ENCODE results near the gene RASGRF1.
"Not testable (repeated sequence)": the region's sequence is repeated elsewhere in the genome, so short reads cannot be mapped to it uniquely, and the experiment has no call there.

RASGRF1 gene

GRCh38 chr15:78928616-78929093 lies 161.9 kb downstream of the RASGRF1 start:
- no peak for DNase-seq

- not testable (repeated sequence) for DNase-seq
Measured at GRCh38 chr15:78928176-78928575, 162.4 kb downstream of the RASGRF1 start.

GRCh38 chr15:78927077-78927790 lies 163.3 kb downstream of the RASGRF1 start:
- no peak for DNase-seq

- no peak for DNase-seq
Measured at GRCh38 chr15:78925956-78926743, 164.4 kb downstream of the RASGRF1 start.

GRCh38 chr15:78925076-78925624 lies 165.4 kb downstream of the RASGRF1 start:
- no peak for DNase-seq

GRCh38 chr15:78923480-78924360 lies 166.9 kb downstream of the RASGRF1 start:
- no peak for DNase-seq

- no peak for DNase-seq
Measured at GRCh38 chr15:78923015-78923414, 167.6 kb downstream of the RASGRF1 start.

GRCh38 chr15:78922527-78922926 lies 168.1 kb downstream of the RASGRF1 start:
- no peak for DNase-seq

- no peak for DNase-seq
Measured at GRCh38 chr15:78921940-78922339, 168.6 kb downstream of the RASGRF1 start.

GRCh38 chr15:78921517-78921916 lies 169.1 kb downstream of the RASGRF1 start:
- no peak for DNase-seq

GRCh38 chr15:78917888-78918287 lies 172.7 kb downstream of the RASGRF1 start:
- DNase-seq, result no peak

GRCh38 chr15:78916088-78916487 lies 174.5 kb downstream of the RASGRF1 start:
- DNase-seq, result no peak

- no peak for DNase-seq
Measured at GRCh38 chr15:78915341-78916087, 175.1 kb downstream of the RASGRF1 start.

GRCh38 chr15:78914027-78914764 lies 176.4 kb downstream of the RASGRF1 start:
- no peak for DNase-seq

GRCh38 chr15:78913012-78913411 lies 177.6 kb downstream of the RASGRF1 start:
- DNase-seq, result no peak

GRCh38 chr15:78912316-78912715 lies 178.3 kb downstream of the RASGRF1 start:
- DNase-seq, result no peak

GRCh38 chr15:78910271-78910670 lies 180.3 kb downstream of the RASGRF1 start:
- no peak for DNase-seq
